Measurements from ENCODE around the gene MADD.
"Not testable (repeated sequence)": the region's sequence is repeated elsewhere in the genome, so short reads cannot be mapped to it uniquely, and the experiment has no call there.

MADD gene

DNA sequence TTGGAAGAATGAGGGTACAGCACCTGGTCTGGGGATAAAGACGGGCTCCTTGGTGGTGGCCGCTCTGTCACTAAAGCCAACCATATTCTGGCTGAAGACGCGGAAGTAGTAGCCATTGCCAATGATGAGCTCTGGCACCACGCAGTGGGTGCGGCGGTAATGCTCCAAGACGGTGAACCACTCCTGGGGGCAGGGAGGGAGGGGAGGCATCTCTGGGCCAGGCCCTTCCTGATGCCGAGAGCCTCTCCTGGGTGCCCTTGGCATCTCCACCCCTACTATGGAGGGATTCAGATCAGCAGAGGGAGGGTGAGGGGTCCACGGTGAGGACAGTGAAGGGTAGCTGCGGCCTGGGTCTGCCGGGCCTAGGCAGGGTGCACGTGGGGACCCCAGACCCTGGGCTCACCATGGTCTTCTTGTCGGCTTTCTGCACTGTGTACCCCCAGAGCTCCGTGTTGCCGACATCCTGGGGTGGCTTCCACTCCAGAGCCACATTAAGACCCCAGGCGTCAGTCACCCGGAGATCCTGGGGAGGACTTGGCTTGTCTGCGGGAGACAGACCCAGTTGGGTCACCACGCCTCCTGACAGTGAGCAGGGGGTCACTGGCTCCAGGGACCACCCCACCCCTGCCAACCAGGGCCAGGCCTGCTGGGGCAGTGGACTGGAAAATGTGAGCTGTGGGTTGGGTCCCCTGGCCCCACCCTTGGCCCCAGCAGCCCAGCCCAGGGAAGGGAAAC is 63.0 kb downstream of the MADD start:
- TF ChIP-seq, protein P1, sequence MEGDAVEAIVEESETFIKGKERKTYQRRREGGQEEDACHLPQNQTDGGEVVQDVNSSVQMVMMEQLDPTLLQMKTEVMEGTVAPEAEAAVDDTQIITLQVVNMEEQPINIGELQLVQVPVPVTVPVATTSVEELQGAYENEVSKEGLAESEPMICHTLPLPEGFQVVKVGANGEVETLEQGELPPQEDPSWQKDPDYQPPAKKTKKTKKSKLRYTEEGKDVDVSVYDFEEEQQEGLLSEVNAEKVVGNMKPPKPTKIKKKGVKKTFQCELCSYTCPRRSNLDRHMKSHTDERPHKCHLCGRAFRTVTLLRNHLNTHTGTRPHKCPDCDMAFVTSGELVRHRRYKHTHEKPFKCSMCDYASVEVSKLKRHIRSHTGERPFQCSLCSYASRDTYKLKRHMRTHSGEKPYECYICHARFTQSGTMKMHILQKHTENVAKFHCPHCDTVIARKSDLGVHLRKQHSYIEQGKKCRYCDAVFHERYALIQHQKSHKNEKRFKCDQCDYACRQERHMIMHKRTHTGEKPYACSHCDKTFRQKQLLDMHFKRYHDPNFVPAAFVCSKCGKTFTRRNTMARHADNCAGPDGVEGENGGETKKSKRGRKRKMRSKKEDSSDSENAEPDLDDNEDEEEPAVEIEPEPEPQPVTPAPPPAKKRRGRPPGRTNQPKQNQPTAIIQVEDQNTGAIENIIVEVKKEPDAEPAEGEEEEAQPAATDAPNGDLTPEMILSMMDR (IDR thresholded peaks at IDR 0.05; ENCODE audit: low read depth, low read length, missing control alignments): no peak
- H3K4me3 ChIP-seq (ENCODE audit: low read depth, low read length): no peak overlapping the region
- no peak for DNase-seq (ENCODE audit: low read depth)

DNA sequence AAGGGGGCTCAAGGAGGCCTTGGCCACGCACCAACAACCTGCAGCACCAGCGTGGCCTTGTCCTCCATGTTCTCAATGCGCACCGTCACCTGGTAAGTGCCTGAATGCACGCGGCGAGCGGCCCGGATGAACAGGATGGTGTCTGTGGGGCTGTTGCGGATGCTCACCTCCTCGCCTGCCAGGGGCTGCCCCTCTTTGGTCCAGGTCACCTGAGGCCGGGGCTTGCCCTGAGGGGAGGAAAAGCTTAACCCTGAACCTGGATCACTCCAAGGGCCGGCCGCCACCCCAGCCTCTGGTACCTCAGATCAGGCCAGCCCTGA is 63.6 kb downstream of the MADD start:
- no peak for DNase-seq (ENCODE audit: low read depth)
- TF ChIP-seq, protein P1 (IDR thresholded peaks at IDR 0.05; ENCODE audit: low read depth, low read length, missing control alignments): no peak

DNA sequence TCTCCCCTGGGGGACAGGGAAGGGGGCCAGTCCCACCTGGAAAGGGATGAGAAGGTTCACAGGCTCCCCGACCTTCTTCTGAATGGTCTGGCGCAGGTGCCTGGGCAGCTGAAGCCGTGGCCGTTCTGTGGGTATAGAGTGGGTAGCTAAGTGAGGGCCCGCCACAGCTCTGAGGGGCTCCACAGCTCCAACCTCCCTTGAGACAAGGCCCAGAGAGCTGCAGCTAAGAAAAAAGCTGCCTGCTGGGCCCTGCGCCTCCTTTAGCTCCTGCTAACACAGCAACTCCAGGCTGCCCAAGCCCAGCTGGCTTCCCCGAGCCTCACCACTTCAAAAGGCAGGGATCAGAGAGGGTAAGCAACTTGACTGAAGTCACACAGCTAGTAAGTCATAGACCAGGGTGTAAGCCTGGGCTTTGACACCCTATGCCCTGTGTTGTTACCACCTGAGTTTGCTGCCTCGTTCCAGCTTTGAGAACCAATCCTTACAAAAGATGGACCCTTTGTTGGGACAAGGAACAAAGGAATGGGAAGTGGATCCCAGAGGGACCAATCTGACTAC is 64.0 kb downstream of the MADD start:
- DNase-seq (ENCODE audit: low read depth): no peak
- TF ChIP-seq, protein P1 (IDR thresholded peaks at IDR 0.05; ENCODE audit: low read depth, low read length, missing control alignments): no peak
- no peak overlapping the region for H3K4me3 ChIP-seq (ENCODE audit: low read depth, low read length)

More for the DNA sequence above, 63.6 kb downstream of the MADD start:
- no peak overlapping the region for H3K4me3 ChIP-seq (ENCODE audit: low read depth, low read length)

DNA sequence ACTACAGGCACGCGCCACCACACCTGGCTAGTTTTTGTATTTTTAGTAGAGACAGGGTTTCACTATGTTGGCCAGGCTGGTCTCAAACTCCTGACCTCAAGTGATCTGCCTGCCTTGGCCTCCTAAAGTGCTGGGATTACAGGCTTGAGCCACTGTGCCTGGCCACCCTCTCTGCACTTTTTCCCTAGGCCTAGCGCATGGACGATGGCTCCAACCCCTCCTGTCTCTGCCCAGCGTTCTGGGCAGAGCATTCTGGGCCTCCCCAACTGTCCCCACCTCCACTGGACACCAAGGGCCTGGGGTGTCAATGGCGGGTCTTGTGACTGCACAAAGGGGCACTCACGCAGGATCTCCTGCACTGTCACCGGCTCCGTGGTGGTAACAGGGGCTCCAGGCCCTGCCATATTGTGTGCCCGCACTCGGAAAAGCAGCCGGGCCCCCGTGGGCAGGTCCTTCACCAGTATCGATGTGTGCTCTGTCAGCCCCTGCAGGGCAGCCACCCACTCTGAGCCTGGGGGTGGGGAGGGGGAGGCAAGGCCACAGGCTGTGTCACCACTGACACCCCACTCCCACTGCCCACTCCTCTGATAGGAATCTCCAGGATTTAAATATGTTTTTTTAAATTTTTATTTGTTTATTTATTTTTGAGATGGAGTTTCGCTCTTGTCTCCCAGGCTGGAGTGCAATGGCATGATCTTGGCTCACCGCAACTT is 64.9 kb downstream of the MADD start:
- not testable (repeated sequence) for H3K4me3 ChIP-seq (ENCODE audit: low read depth, low read length); DNase-seq (ENCODE audit: low read depth)

DNA sequence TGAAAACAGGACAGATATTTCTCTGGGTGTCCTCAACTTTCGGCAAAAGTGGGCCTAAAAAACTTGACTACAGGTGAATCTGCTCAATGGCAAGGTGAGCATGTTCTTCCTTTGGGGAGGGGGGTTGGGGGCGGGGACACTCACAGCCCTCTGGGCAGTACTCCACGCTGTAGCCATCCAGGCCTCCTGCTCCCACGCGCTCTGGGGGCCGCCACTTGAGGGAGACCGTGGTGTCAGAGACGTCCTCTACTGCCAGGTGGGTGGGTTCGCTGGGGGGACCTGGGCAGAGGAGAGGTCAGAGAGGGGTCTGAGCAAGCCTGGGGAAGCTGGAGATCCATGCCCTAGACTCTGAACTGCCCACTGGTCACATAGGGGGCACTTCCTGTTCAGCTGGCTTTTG is 65.8 kb downstream of the MADD start:
- TF ChIP-seq, protein P1 (IDR thresholded peaks at IDR 0.05; ENCODE audit: low read depth, low read length, missing control alignments): no peak
- DNase-seq (ENCODE audit: low read depth): no peak
- no peak overlapping the region for H3K4me3 ChIP-seq (ENCODE audit: low read depth, low read length)

DNA sequence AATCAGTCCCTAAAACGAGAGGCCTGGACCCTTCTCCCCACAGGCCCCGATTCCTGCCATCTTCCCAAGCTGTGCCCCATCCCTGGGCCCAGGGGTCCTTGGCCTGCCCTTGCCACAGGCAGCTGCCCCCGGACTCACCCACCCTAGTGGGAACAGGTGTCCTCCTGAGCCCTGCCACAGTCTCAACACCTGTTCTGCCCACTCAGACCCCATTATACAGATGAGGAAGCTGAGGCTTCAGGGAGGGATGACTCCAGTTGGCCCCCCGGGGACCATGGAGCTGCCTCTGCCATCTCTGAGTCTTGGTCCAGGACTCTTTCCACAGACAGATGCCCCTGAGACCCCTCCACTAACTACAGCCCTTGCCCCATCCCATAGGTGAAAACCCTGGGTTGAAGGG is 66.7 kb downstream of the MADD start:
- H3K4me3 ChIP-seq (ENCODE audit: low read depth, low read length): no peak overlapping the region
- DNase-seq (ENCODE audit: low read depth): no peak
- TF ChIP-seq, protein P1 (IDR thresholded peaks at IDR 0.05; ENCODE audit: low read depth, low read length, missing control alignments): no peak

DNA sequence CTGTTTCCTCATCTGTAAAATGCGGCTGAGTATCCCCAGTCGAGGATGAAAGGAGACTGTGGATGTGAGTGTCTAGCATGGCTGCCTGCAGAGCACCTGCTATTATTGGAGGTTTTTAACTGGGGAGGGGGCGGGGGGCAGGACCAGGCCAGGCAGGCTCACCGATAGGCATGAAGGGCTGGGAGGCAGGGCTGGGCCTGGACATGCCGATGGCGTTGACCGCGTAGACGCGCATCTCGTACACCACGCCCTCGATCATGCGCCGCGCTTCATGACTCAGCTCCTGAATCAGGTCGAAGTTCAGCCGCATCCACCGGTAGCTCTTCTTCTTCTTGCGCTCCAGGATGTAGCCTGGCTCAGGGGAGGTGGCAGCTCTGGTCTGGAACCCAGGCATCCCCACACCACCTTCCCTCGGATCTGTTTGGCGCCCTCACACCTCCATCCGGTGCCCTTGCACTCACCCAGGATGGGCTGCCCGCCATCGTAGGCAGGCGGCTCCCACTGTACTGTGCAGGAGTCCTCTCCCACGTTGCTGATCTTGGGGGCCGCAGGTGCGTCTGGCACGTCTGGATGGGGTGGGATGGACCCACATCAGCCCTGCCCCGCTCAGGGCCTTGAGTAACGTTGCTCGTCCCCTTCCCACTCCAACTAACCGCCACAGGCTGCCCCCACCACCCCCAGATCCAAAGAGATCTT is 67.4 kb downstream of the MADD start:
- no peak for DNase-seq (ENCODE audit: low read depth)
- no peak overlapping the region for H3K4me3 ChIP-seq (ENCODE audit: low read depth, low read length)
- TF ChIP-seq, protein P1 (IDR thresholded peaks at IDR 0.05; ENCODE audit: low read depth, low read length, missing control alignments): no peak

Measured in GM12864 (cell line).